Measurements from ENCODE around the gene GABRG3. TPM values are rescaled to one million over a fixed set of nuclear protein-coding genes. Genes with fewer than 3 reads are reported as not detected.

GABRG3 gene
- total and polyA plus RNA-seq, 10 of the 15 experiments (the other 5 are each of a cell fraction or from before 2014, with no cell fraction given): 0.15 TPM; not detected in 9

- WGBS (ENCODE audit: insufficient coverage, insufficient replicate concordance, low lambda C conversion rate, missing lambda C conversion rate): 21% methylated on average over 6 of the region's 6 CpGs
- FAIRE-seq (no peak), DNase-seq (ENCODE audit: low read depth, low spot score) (no peak), ATAC-seq (no peak)
- H3K36me3 ChIP-seq (ENCODE audit: control insufficient read depth in 2 of 2, insufficient read depth in 2 of 2, low read length in 1 of 2): no peaks in the 10 kb centered on the region
- RAD21 ChIA-PET (ENCODE audit: unreplicated experiment): no interaction called here
- no peaks in the 10 kb centered on the region for H3K27me3 ChIP-seq (replicated peaks in 1 of 2; ENCODE audit: control insufficient read depth in 2 of 2, insufficient read depth in 2 of 2, low read length in 1 of 2)
- H3K27ac ChIP-seq (ENCODE audit: control insufficient read depth, insufficient read depth): no peak overlapping the region
- BruUV-seq (replicated peaks): no TSS peak
- H3K9me3 ChIP-seq (replicated peaks; ENCODE audit: control insufficient read depth, insufficient read depth, low read length): no peaks in the 10 kb centered on the region; the same call in 2 of the 3 replicates
- H3K4me2 ChIP-seq (ENCODE audit: control insufficient read depth, insufficient read depth): no peak overlapping the region
- in situ Hi-C loops (cut with MboI) (loop anchor here (10.0 kb wide), 1 partner anchor 62 kb away; no protein-coding TSS in a partner anchor), intact Hi-C loops (cut with micrococcal nuclease; ENCODE audit: unreplicated experiment) (no loop called here)
- no peaks in the 10 kb centered on the region for H3K4me1 ChIP-seq (ENCODE audit: control insufficient read depth, insufficient read depth, low read length)
- no peak overlapping the region for H2AFZ ChIP-seq (ENCODE audit: control insufficient read depth, low read depth, low read length)
- CTCF ChIA-PET: no interaction called here
- H3K79me2 ChIP-seq (ENCODE audit: control insufficient read depth, insufficient read depth, low read length): no peaks in the 10 kb centered on the region
- no peak overlapping the region for H3K9ac ChIP-seq (ENCODE audit: control insufficient read depth, insufficient read depth, low read length)
- no peaks in the 10 kb centered on the region for H4K20me1 ChIP-seq (ENCODE audit: control insufficient read depth, insufficient read depth)
- SMC1A ChIA-PET (ENCODE audit: uncharacterized antibody, unreplicated experiment): no interaction called here
- POLR2A ChIA-PET: no interaction called here
- no peak overlapping the region for H3K4me3 ChIP-seq
- TF ChIP-seq, protein P1, sequence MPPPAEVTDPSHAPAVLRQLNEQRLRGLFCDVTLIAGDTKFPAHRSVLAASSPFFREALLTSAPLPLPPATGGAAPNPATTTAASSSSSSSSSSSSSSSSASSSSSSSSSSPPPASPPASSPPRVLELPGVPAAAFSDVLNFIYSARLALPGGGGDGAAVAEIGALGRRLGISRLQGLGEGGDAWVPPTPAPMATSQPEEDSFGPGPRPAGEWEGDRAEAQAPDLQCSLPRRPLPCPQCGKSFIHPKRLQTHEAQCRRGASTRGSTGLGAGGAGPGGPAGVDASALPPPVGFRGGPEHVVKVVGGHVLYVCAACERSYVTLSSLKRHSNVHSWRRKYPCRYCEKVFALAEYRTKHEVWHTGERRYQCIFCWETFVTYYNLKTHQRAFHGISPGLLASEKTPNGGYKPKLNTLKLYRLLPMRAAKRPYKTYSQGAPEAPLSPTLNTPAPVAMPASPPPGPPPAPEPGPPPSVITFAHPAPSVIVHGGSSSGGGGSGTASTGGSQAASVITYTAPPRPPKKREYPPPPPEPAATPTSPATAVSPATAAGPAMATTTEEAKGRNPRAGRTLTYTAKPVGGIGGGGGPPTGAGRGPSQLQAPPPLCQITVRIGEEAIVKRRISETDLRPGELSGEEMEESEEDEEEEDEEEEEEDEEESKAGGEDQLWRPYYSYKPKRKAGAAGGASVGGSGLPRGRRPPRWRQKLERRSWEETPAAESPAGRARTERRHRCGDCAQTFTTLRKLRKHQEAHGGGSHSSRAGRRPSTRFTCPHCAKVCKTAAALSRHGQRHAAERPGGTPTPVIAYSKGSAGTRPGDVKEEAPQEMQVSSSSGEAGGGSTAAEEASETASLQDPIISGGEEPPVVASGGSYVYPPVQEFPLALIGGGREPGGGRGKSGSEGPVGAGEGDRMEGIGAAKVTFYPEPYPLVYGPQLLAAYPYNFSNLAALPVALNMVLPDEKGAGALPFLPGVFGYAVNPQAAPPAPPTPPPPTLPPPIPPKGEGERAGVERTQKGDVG (CRISPR knock-in tag; IDR thresholded peaks at IDR 0.05): no peak
- TF ChIP-seq, protein P2, sequence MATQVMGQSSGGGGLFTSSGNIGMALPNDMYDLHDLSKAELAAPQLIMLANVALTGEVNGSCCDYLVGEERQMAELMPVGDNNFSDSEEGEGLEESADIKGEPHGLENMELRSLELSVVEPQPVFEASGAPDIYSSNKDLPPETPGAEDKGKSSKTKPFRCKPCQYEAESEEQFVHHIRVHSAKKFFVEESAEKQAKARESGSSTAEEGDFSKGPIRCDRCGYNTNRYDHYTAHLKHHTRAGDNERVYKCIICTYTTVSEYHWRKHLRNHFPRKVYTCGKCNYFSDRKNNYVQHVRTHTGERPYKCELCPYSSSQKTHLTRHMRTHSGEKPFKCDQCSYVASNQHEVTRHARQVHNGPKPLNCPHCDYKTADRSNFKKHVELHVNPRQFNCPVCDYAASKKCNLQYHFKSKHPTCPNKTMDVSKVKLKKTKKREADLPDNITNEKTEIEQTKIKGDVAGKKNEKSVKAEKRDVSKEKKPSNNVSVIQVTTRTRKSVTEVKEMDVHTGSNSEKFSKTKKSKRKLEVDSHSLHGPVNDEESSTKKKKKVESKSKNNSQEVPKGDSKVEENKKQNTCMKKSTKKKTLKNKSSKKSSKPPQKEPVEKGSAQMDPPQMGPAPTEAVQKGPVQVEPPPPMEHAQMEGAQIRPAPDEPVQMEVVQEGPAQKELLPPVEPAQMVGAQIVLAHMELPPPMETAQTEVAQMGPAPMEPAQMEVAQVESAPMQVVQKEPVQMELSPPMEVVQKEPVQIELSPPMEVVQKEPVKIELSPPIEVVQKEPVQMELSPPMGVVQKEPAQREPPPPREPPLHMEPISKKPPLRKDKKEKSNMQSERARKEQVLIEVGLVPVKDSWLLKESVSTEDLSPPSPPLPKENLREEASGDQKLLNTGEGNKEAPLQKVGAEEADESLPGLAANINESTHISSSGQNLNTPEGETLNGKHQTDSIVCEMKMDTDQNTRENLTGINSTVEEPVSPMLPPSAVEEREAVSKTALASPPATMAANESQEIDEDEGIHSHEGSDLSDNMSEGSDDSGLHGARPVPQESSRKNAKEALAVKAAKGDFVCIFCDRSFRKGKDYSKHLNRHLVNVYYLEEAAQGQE (IDR thresholded peaks at IDR 0.05; ENCODE audit: low read depth, low read length): no peak
- TF ChIP-seq, protein P3, sequence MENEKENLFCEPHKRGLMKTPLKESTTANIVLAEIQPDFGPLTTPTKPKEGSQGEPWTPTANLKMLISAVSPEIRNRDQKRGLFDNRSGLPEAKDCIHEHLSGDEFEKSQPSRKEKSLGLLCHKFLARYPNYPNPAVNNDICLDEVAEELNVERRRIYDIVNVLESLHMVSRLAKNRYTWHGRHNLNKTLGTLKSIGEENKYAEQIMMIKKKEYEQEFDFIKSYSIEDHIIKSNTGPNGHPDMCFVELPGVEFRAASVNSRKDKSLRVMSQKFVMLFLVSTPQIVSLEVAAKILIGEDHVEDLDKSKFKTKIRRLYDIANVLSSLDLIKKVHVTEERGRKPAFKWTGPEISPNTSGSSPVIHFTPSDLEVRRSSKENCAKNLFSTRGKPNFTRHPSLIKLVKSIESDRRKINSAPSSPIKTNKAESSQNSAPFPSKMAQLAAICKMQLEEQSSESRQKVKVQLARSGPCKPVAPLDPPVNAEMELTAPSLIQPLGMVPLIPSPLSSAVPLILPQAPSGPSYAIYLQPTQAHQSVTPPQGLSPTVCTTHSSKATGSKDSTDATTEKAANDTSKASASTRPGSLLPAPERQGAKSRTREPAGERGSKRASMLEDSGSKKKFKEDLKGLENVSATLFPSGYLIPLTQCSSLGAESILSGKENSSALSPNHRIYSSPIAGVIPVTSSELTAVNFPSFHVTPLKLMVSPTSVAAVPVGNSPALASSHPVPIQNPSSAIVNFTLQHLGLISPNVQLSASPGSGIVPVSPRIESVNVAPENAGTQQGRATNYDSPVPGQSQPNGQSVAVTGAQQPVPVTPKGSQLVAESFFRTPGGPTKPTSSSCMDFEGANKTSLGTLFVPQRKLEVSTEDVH (IDR thresholded peaks at IDR 0.05; ENCODE audit: low read depth, partially characterized antibody): no peak
- TF ChIP-seq IRF5 (IDR thresholded peaks at IDR 0.05; ENCODE audit: borderline replicate concordance) (no peak), ZBTB40 (IDR thresholded peaks at IDR 0.05; ENCODE audit: borderline replicate concordance) (no peak), IKZF1 (conservative IDR thresholded peaks at IDR 0.05) (no peak), POLR2AphosphoS5 (IDR thresholded peaks at IDR 0.05; ENCODE audit: low read length) (no peak)
Measured at GRCh38 chr15:27456807-27457206, 485.8 kb downstream of the GABRG3 start.
